NAMALWA (cell line): Measurements from ENCODE around the gene WFDC2.

Experiments used
- DNase-seq: peaks from one replicate; pipeline ENCODE4 v3.0.0-alpha.2; 2015; ENCODE audit warnings: low spot score

WFDC2 gene

DNA sequence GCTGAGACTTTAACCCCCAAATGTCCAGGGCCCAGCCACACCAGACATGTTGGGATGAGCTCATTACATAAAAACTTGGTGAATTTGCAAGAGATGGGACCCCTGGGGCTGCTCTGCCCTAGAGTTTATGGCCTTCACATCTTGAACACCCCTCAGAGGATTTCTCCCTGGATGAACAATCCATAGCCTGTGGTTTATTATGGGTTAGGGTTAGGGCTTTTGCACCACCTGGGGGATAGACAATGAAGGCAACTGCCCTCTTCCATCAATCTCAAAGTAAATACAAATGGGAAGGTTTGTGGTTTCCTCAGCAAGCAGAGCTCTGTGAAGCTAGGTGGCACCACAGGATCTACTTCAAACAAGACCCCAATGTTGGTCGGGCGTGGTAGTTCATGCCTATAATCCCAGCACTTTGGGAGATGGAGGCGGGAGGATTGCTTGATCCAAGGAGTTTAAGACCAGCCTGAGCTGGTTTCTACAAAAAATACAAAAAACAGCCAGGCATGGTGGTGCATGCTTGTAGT is 28.5 kb downstream of the WFDC2 start:
- DNase-seq: no peak

DNA sequence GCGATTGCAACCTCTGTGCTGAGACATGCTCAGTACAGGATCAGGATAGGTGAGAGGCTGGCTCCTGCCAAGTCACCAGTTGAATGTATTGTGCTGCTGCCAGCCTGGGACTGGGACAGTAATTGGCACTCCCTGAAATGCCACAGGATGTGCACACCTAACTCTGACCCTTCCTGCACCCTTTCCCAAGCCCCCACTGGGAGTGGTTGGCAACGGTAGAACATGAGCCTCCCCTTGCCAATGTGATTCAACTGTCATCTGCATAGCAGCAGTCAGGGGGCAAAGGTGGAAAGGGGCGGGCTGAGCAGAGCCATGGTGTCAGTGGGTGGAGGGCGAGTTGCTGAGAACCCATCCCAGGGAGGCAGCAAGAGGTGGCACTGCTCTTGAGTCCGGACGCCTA is 30.5 kb downstream of the WFDC2 start:
- DNase-seq: no peak

DNA sequence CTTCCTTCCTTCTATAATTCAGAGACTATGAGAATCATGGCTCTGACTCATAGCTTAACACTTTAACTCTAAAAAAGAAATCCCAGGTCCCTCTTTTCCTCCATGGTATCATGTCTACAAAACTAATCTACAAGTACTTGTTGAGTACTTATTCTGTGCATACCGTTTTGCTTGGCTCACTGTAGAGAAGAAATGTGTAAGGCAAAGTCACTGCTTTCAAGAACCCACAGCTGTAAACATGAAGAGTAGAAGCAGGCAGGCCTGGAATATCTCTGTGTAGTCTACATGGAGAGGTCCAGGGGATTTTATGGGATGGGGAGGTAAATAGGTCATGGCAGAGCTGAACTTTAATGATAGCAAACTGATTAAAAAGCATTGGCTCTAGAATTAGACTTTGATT is 32.0 kb downstream of the WFDC2 start:
- no peak for DNase-seq

DNA sequence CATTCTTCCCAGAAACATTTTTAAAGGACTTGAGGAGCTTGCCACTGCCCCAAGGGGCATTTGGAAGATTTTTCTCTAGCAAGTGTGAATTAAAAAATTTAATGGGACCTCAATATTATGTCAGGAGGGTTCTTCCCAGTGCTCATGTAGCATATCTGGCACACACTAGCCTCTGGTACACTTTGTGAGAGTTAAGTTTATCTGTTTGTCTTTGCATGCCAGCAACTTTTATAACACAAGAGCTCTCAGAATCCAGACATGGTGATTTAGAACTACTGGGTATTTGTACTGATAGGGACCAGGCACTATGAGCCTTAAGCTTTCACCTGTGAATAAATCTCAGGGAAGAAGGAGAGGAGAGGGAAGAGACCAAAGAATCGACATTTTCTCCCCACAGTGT is 33.0 kb downstream of the WFDC2 start:
- DNase-seq: no peak

DNA sequence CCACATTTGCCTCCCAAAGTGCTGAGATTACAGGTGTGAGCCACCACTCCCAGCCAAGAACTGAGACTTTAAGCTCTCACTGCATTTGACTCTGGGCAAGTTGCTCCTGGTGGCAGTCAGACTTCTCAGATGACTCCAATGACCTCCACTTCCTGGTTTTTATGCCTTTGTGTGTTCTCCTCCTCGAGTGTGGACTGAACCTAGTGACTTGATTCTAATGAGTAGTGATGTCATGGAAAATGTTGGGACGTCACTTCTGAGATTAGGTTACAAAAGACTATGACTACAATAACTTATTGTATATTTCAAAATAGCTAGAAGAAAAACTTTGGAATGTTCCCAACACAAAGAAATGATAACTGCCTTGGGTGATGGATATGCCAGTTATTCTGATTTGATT is 33.9 kb downstream of the WFDC2 start:
- no peak for DNase-seq

DNA sequence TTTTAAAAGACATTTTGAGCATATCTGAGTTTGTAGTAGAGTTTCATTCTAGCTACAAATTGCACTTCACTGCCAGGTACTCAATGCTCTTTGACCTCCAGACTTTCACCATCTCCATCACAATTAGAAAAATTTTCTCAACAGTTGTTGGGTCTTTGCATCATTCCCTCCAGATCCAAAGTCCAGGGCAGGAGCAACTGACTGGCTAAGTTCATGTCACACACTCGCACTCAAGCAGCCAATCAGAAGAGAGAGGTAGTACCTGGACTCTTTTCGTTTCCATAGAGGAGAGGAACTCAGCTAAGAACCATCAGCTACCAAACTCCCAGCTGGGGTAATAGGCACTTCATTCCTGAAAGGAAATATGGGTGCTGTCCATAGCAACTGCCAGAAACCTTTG is 36.8 kb downstream of the WFDC2 start:
- no peak for DNase-seq

DNA sequence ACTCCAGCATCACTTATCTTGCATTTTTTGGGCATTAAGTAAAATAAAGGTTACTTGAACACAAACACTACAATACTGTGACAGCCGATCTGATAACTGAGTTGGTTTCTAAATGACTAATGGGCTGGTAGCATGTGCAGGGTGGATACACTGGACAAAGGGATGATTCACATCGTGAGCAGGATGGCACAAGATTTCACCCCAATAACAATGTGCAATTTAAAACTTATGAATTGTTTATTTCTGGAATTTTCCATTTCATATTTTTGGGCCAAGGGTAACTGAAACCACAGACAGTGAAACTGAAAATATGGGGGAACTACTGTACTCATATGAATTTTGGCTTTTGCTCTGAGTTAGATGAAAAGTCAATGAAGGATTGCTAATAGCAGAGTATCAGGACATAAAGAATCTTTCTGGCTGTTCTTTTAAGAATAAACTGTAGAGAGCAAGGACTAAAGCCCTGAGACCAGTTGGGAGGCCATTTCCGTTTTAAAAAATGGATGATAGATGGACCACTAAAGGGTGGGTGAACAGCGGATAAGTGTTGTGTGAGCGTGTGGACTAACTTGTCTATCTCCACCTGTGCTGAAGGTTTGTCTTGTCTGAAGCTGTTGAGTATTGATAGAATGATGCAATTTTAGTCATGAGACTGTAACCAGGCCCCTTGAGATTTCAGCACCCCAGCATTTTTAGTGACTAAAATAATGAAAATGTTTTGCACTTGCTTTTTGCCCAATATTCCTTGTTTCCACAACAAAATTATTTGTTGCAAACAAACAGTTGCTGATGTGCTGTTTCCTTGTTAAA is 37.7 kb downstream of the WFDC2 start:
- DNase-seq: no peak

DNA sequence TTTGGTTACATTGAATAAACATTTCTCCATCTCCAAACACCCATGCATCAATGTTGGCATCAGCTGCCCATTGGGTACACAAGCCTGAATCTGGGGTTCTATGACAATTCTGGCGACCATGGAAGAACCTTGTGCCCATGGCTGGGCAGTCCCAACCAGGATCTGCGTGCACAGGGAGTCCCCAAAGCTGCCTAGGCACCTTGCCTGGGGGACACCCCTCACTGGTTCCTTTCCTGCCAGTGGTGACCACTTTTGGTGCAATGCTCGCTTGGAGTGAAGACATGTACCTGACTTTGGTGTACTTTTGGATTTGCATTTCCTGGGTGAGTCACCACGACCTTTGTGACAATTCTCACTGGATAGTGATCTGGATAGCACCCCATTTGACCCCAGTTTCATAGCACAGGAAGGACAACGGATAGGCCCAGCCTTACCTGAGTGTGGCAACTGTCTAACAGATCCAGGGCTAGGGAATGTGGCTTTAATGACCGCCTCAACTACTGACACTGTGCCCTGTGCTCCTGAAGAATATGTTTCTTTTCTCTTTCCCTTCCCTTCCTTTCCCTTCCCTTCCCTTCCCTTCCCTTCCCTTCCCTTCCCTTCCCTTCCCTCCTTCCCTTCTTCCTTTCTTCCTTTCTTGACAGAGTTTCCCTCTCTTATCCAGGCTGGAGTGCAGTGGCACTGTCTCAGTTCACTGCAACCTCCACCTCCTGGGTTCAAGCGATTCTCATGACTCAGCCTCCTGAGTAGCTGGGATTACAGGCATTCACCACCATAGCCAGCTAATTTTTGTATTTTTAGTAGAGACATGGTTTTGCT is 38.7 kb downstream of the WFDC2 start:
- DNase-seq: no peak

DNA sequence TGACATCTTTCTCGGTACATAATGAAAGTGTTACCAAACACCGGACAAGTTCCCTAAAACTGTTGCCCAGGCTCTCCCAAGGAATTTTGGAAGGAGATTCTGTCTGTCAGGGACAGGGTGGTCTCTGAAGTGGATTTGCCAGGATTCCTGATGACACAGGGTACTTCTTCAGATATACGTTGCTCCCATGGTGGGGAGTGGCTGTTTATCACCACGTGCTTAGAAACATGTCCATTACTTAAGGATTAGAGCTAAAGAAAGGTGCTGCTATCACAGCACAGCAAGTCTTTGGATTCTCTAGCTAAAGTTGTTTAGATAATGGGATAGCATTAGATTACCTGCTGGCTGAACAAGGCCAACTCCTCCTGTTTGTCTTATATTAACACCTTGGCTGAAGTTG is 39.5 kb downstream of the WFDC2 start:
- no peak for DNase-seq

DNA sequence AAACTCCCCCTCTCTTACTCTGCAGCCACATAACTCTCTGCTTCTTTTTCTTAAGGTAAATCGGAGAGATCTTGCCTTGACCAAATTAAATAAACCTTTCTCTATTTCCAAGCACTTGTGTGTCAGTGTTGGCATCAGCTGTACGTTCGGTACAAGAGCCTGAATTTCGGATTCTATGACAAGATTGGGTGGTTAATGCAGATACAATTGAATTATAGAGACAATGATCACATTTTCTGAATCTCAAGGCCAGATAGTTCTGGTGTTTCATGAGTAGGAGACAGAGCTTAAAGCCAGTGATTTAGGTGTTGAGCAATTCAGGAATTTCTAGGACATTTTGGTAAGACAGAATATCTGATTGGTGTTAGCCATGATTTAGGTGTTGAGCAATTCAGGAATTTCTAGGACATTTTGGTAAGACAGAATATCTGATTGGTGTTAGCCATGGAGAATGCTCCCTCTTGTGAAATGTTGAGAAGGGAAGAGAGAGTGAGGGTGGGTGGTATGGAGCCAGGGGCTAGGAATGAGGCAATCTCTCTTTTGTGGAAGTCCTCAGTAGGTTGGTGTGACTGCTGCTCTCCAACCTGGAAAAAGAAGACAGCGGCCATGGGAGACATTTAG is 40.8 kb downstream of the WFDC2 start:
- DNase-seq: no peak

DNA sequence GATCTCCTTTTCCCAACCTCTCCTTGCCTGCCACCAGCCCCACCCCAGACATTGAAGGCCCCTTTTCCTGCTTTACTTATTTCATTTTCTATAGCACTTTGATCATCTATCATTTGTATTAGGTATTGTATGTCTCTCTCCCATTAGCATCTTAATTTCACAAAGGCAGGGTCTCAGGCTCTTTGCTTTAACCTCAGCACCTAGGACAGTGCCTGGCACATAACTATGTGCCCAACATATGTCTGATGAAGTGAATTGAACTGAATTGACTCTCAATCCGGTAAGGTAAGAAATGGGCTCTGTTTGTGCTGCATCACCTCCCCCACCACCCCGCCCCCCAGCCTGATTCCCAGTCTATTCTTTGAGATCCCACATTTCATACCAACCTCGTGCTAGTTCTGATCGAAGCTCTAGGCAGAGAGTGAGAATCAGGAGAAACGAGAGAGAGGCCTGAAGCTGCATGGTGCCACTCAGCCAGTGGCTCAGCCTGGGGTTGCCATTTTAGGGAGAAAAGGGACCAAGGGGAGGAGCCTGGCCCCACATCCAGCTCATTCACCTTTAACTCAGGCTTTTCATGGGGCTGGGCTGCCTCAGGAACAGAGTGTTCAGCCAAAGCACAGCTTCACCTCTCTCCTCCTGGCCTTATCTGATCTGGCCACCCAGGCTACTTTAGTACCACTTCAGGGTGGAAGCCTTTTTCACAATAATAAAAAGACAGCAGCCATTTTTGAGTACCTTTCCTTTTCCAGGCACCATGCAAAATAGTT is 45.8 kb downstream of the WFDC2 start, which contains the start of gene SPINT3:
SPINT3 (minus strand) TSS at position 476 of the 767 bp plus-strand sequence; CDS start at position 462, 14 bp downstream.
- no peak for DNase-seq

DNA sequence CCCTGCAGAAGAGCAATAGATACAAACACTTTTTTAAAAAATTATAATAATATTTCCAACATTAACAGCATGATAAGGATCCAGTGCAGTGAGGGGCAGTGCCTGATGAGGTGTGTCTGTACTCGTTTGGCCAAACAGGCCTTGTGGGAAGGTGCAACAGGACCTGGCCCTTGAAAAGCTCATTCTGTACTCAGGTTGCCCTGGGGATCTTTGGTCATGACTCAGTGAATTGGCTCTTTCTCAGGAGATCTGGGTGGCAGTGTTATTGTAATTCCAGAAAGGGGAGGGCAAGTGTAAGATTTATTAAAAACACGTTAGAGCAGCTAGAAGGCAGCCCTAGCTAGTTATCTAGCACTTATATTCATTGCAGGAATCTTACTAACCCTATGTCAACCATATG is 48.7 kb downstream of the WFDC2 start:
- no peak for DNase-seq

DNA sequence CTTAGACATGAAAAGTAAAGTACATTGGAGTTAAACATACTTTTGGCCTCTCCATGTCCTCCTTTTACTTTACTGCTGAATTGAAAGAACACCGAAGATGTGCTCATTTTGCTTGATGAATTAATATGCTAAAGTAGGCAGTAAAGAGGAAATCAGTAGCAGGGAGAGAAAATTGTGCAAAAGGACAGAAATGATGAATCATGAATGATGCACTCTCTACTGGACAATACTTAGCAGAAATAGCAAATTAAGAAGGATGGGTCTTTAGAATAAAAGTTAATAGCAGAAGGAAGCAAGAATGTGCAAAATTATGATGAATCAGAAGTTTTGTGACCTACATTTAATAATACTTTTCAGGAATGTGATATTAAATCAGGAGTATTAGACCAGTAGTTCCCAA is 54.3 kb downstream of the WFDC2 start:
- DNase-seq: no peak

DNA sequence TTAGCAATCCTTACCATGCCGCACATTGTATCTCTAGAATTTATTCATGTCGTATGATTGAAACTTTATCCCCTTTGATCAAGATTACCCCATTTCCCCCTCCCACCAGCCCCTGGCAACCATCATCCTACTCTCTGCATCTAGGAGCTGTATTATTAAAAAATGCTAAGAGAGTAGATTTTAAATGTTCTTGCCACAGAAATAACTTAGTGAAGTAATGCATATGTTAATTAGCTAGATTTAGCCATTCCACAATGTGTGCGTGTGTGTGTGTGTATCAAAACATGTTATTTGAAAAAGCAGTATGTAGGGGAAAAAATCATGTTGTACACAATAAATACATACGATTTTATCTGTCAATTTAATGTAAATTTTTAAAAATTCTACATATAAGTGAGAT is 57.7 kb downstream of the WFDC2 start:
- no peak for DNase-seq
